HepG2 (cell line): ENCODE measurements around the gene ARF5. TPM values are rescaled to one million over a fixed set of nuclear protein-coding genes. Genes with fewer than 3 reads are reported as not detected.

Experiments
- ATAC-seq: fragments of 200-7000 bp; cut with Tn5 transposase; 3 replicates; pipeline ENCODE4 v1.9.1; 2020; ENCODE audit warnings: mild to moderate bottlenecking, moderate library complexity
- BruUV-seq: library from RNA; stranded (reverse); fragments of 400-500 nt; replicated peaks from 2 replicates; lab custom pipeline; 2021; lab: Mats Ljungman, UMichigan
- CTCF ChIA-PET: fragments of 300-600 bp; formaldehyde crosslinking; extraction: SDS; loops from one replicate; lab custom pipeline; 2021; ENCODE audit warnings: low total read pairs, inconsistent platforms, low intra/inter-chr PET ratio; lab: Yijun Ruan, JAX
- POLR2A ChIA-PET: fragments of 350-600 bp; sonication (Branson Sonifier 250); formaldehyde crosslinking; loops from one replicate; lab custom pipeline; 2020; ENCODE audit warnings: antibody characterized with exemption, inconsistent platforms; lab: Yijun Ruan, JAX
- DNase-seq: peaks from one replicate; pipeline ENCODE4 v3.0.0-alpha.2; 2015; ENCODE audit warnings: low spot score
- FAIRE-seq: peaks from 3 replicates; lab custom pipeline; 2011; peaks lifted over from hg19 to GRCh38; lab: Jason Lieb, UNC
- H2AFZ ChIP-seq: one replicate; pipeline ENCODE4 v1.6.1; 2011; ENCODE audit warnings: low read length, inconsistent platforms
- H3K27ac ChIP-seq: fragments of 300-600 bp; 3 replicates; pipeline ENCODE4 v1.8.0; 2011; ENCODE audit warnings: mixed run types, mild to moderate bottlenecking, mixed read lengths, low read length, inconsistent platforms; ENCODE audit not compliant: insufficient read depth; ENCODE audit errors: extremely low read length
- H3K27me3 ChIP-seq, 2 experiments: fragments of 200-600 bp in 1 of 2; 2 replicates in 1 of 2; 3 replicates in 1 of 2; pipeline versions ENCODE4 v1.6.0 to v1.8.0; 2011; ENCODE audit warnings: low read length in 2 of 2, mild to moderate bottlenecking in 2 of 2, moderate library complexity in 2 of 2, inconsistent platforms in 1 of 2; ENCODE audit not compliant: insufficient read depth in 2 of 2, control insufficient read depth in 1 of 2
- H3K36me3 ChIP-seq, 2 experiments: fragments of 200-600 bp in 1 of 2; replicated peaks in 1 of 2; 2 replicates in 1 of 2; 3 replicates in 1 of 2; pipeline versions ENCODE4 v1.5.1 to v1.8.0; 2011; ENCODE audit warnings: low read length in 2 of 2, inconsistent platforms in 1 of 2; ENCODE audit not compliant: insufficient read depth in 2 of 2, control insufficient read depth in 1 of 2
- H3K4me1 ChIP-seq: 2 replicates; pipeline ENCODE4 v1.5.1; 2012; ENCODE audit warnings: low read length, inconsistent platforms; ENCODE audit not compliant: insufficient read depth
- H3K4me2 ChIP-seq: 2 replicates; pipeline ENCODE4 v1.6.0; 2011; ENCODE audit warnings: low read depth, low read length, inconsistent platforms
- H3K4me3 ChIP-seq, 3 experiments: fragments of 200-600 bp in 1 of 3; sonication (generic), shearing (Covaris generic) in 1 of 3; replicated peaks in 1 of 3; 2 replicates each; pipeline ENCODE4 v1.5.1; 2011 to 2016; ENCODE audit warnings: low read length in 3 of 3, inconsistent platforms in 2 of 3, low read depth in 2 of 3, mild to moderate bottlenecking in 2 of 3, control low read depth in 1 of 3, mixed read lengths in 1 of 3; ENCODE audit not compliant: insufficient read depth in 1 of 3
- H3K79me2 ChIP-seq: one replicate; pipeline ENCODE4 v1.6.1; 2011; ENCODE audit warnings: low read length, inconsistent platforms; ENCODE audit not compliant: insufficient read depth
- H3K9ac ChIP-seq: 2 replicates; pipeline ENCODE4 v1.6.0; 2011; ENCODE audit warnings: mild to moderate bottlenecking, low read depth, low read length, inconsistent platforms; ENCODE audit not compliant: insufficient read depth
- H3K9me3 ChIP-seq: 2 replicates; pipeline ENCODE4 v1.5.1; 2012; ENCODE audit warnings: mild to moderate bottlenecking, low read length
- H4K20me1 ChIP-seq: 2 replicates; pipeline ENCODE4 v1.6.0; 2011; ENCODE audit warnings: inconsistent platforms, mild to moderate bottlenecking, low read length, moderate library complexity; ENCODE audit not compliant: insufficient read depth
- ATF7 ChIP-seq, 2 experiments: fragments of 450-650 bp in 1 of 2; sonication (generic) in 1 of 2; formaldehyde crosslinking in 1 of 2; IDR thresholded peaks; 2 replicates each; pipeline versions ENCODE4 v1.4.0 to v1.6.1; 2016 to 2020; ENCODE audit warnings: antibody characterized with exemption in 1 of 2, mild to moderate bottlenecking in 1 of 2, missing genetic modification reagents in 1 of 2
- BATF2 ChIP-seq: sonication (generic); formaldehyde crosslinking; IDR thresholded peaks from 2 replicates; pipeline ENCODE4 v1.8.0; 2022; ENCODE audit warnings: mild to moderate bottlenecking, missing genetic modification reagents, moderate library complexity
- ETV5 ChIP-seq: IDR thresholded peaks from 2 replicates; pipeline ENCODE4 v1.6.1; 2018; ENCODE audit warnings: missing biosample characterization, missing genetic modification reagents, inconsistent platforms, borderline replicate concordance
- FOXA3 ChIP-seq: IDR thresholded peaks from 2 replicates; pipeline ENCODE4 v1.6.1; 2016; ENCODE audit warnings: missing genetic modification reagents, missing compliant biosample characterization
- ISL2 ChIP-seq: sonication (generic); formaldehyde crosslinking; IDR thresholded peaks from 2 replicates; pipeline ENCODE4 v1.5.0; 2020; ENCODE audit warnings: missing genetic modification reagents
- MXI1 ChIP-seq: IDR thresholded peaks from 3 replicates; pipeline ENCODE4 v1.6.1; 2012; ENCODE audit warnings: low read depth, low read length, inconsistent platforms, borderline replicate concordance
- PAX8 ChIP-seq: sonication (generic); formaldehyde crosslinking; IDR thresholded peaks from 2 replicates; pipeline ENCODE4 v1.8.0; 2022; ENCODE audit warnings: mild to moderate bottlenecking, missing genetic modification reagents, borderline replicate concordance
- POLR2AphosphoS2 ChIP-seq: IDR thresholded peaks from 2 replicates; pipeline ENCODE4 v1.6.1; 2011; ENCODE audit warnings: low read depth, low read length, improper control_type of control experiment
- REL ChIP-seq: sonication (generic); formaldehyde crosslinking; conservative IDR thresholded peaks from 2 replicates; pipeline ENCODE4 v1.8.0; 2022; ENCODE audit warnings: mild to moderate bottlenecking, missing genetic modification reagents, moderate library complexity
- SOX6 ChIP-seq, 2 experiments: fragments of 450-650 bp in 1 of 2; sonication (generic) in 1 of 2; formaldehyde crosslinking in 1 of 2; IDR thresholded peaks; 2 replicates each; pipeline versions ENCODE4 v1.4.0 to v1.6.1; 2017 to 2020; ENCODE audit warnings: antibody characterized with exemption in 1 of 2, mild to moderate bottlenecking in 1 of 2, missing genetic modification reagents in 1 of 2
- YEATS2 ChIP-seq: sonication (generic); formaldehyde crosslinking; IDR thresholded peaks from 2 replicates; pipeline ENCODE4 v1.4.0; 2020; ENCODE audit warnings: missing genetic modification reagents, borderline replicate concordance
- ZMYM3 ChIP-seq: sonication (generic); formaldehyde crosslinking; IDR thresholded peaks from 2 replicates; pipeline ENCODE4 v1.5.1; 2020; ENCODE audit warnings: mild to moderate bottlenecking, missing genetic modification reagents
- ZNF232 ChIP-seq: sonication (generic); formaldehyde crosslinking; IDR thresholded peaks from 2 replicates; pipeline ENCODE4 v1.4.0; 2020; ENCODE audit warnings: missing genetic modification reagents, borderline replicate concordance
- ZNF446 ChIP-seq: sonication (generic); formaldehyde crosslinking; IDR thresholded peaks from 2 replicates; pipeline ENCODE4 v1.5.0; 2020; ENCODE audit warnings: mild to moderate bottlenecking, missing genetic modification reagents
- ZNF614 ChIP-seq: IDR thresholded peaks from 2 replicates; pipeline ENCODE4 v1.6.1; 2018; ENCODE audit warnings: missing biosample characterization, missing genetic modification reagents, inconsistent platforms, borderline replicate concordance
- ZNF724P ChIP-seq: sonication (generic); formaldehyde crosslinking; IDR thresholded peaks from 2 replicates; pipeline ENCODE4 v1.8.0; 2022; ENCODE audit warnings: missing genetic modification reagents, borderline replicate concordance
- WGBS: methylation state at CpG from one replicate; pipeline ENCODE4 v1.1.6; 2017; ENCODE audit warnings: low lambda C conversion rate; 5-methylcytosine and 5-hydroxymethylcytosine counted together
- in situ Hi-C: cut with HindIII; loops from 2 replicates; pipeline ENCODE4 v1.10.0; 2017; ENCODE audit warnings: low pct_unique_long_range_greater_than_20kb; ENCODE audit not compliant: extremely low pct_ligation_motif_present
- intact Hi-C: fragments of 100-400 bp; cut with micrococcal nuclease; formaldehyde crosslinking; loops from one replicate; pipeline ENCODE4 v1.10.0; 2022; ENCODE audit not compliant: unreplicated experiment
- polyA plus RNA-seq, 8 experiments: library from polyadenylated mRNA; depleted of rRNA in 3 of 8; stranded (reverse) in 7 of 8; unstranded in 1 of 8; fragments of >200 nt; fragmentation: Illumina TruSeq in 4 of 8; extraction: Trizol in 4 of 8; gene quantifications; 2 replicates each; pipeline versions ENCODE4 v1.2.1 to v1.2.3, GENCODE V29; 2011 to 2016; ENCODE audit warnings: low read depth in 4 of 8, missing spikeins in 1 of 8, mixed read lengths in 1 of 8; ENCODE audit not compliant: insufficient read depth in 1 of 8
- total RNA-seq, 5 experiments: library from RNA; depleted of rRNA; stranded (reverse); fragments of >200 nt; fragmentation: Illumina TruSeq; extraction: Trizol; gene quantifications; 2 replicates each; pipeline ENCODE4 v1.2.3, GENCODE V29; 2016; ENCODE audit warnings: low read depth in 1 of 5
- TF ChIP-seq, protein P1 (sequence below): IDR thresholded peaks from 2 replicates; pipeline ENCODE4 v1.6.1; 2016; ENCODE audit warnings: missing compliant biosample characterization, missing genetic modification reagents, borderline replicate concordance

ARF5 gene
- total and polyA plus RNA-seq, 2 of the 13 experiments (the other 11 are each of a cell fraction or from before 2014, with no cell fraction given), result 109 to 135 TPM

DNA sequence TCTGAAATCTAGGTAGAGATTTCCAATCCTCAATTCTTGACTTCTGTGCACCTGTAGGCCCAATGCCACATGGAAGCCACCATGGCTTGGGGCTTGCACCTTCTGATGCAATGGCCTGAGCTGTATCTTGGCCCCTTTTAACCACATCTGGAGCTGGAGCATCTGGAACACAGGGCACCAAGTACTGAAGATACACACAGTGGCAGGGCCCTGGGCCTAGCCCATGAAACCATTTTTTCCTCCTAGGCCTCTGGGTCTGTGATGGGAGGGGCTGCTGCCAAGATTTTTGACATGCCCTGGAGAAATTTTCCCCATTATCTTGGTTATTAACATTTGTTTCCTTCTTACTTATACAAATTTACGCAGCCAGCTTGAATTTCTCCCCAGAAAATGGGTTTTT, 41.9 kb upstream of the ARF5 start:
- DNase-seq (no peak), FAIRE-seq (no peak), ATAC-seq (no peak)
- Histone ChIP-seq H3K4me3 (no peak overlapping the region), H3K4me2 (no peak overlapping the region), H3K79me2 (no peaks in the 10 kb centered on the region), H4K20me1 (no peaks in the 10 kb centered on the region), H3K9me3 (peaks cover 10% of the 10 kb centered on the region; the same call in 1 of the 2 replicates), H3K27me3 (no peaks in the 10 kb centered on the region), H3K27ac (no peak overlapping the region), H3K4me1 (no peaks in the 10 kb centered on the region), H3K9ac (no peak overlapping the region), H2AFZ (no peak overlapping the region)
- ChIA-PET POLR2A (no interaction called here), CTCF (no interaction called here)
- 0% methylated on average over 1 of the region's 1 CpG for WGBS
- in situ Hi-C loops, result no loop called here
- intact Hi-C loops, result no loop called here
- no TSS peak for BruUV-seq
- no peak for TF ChIP-seq ZNF446 (CRISPR knock-in tag)
- TF ChIP-seq ZNF724P (CRISPR knock-in tag), result no peak
- TF ChIP-seq ZMYM3, result no peak
- TF ChIP-seq, protein P1, sequence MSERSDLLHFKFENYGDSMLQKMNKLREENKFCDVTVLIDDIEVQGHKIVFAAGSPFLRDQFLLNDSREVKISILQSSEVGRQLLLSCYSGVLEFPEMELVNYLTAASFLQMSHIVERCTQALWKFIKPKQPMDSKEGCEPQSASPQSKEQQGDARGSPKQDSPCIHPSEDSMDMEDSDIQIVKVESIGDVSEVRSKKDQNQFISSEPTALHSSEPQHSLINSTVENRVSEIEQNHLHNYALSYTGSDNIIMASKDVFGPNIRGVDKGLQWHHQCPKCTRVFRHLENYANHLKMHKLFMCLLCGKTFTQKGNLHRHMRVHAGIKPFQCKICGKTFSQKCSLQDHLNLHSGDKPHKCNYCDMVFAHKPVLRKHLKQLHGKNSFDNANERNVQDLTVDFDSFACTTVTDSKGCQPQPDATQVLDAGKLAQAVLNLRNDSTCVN (CRISPR knock-in tag), result no peak
- no peak for TF ChIP-seq YEATS2 (CRISPR knock-in tag)
- TF ChIP-seq ZNF614, result no peak
- TF ChIP-seq SOX6 (IDR thresholded peaks at IDR 0.05), result no peak
- no peak for TF ChIP-seq SOX6 (CRISPR knock-in tag; IDR thresholded peaks at IDR 0.05)
- TF ChIP-seq, all 625 proteins: peak for 0
- H3K36me3 ChIP-seq, result no peaks in the 10 kb centered on the region

DNA sequence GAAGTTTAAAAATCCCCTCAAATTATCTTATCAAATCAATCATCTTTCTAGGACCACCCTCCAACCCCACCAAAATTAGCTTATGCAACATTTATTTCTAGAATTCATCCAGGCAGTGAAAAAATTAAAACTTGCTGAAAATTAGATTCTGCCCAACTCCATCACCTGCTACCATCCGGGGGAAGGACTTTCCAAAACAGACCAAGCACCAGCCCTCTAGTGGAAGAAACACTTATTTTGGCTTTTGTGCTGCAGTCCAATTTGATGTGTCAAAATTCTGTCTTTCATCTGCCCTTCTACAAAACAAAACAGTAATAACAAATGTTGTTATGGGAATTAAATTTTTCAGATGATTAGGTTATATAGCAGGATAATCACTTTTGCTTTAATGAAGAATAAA, 38.0 kb upstream of the ARF5 start:
- intact Hi-C loops, result no loop called here
- Histone ChIP-seq H3K9ac (no peak overlapping the region), H3K27me3 (no peaks in the 10 kb centered on the region), H2AFZ (no peak overlapping the region), H4K20me1 (no peaks in the 10 kb centered on the region), H3K36me3 (no peaks in the 10 kb centered on the region), H3K4me3 (no peak overlapping the region), H3K4me2 (no peak overlapping the region), H3K27ac (no peak overlapping the region), H3K9me3 (peaks cover 10% of the 10 kb centered on the region; the same call in 1 of the 2 replicates), H3K79me2 (no peaks in the 10 kb centered on the region), H3K4me1 (no peaks in the 10 kb centered on the region)
- BruUV-seq, result no TSS peak
- no peak for DNase-seq
- FAIRE-seq, result no peak
- in situ Hi-C loops, result no loop called here
- ATAC-seq, result no peak
- POLR2A ChIA-PET, result no interaction called here
- WGBS, result 0% methylated on average over 1 of the region's 1 CpG
- CTCF ChIA-PET, result no interaction called here
- no peak for TF ChIP-seq REL (CRISPR knock-in tag)
- TF ChIP-seq ATF7 (IDR thresholded peaks at IDR 0.05), result no peak
- no peak for TF ChIP-seq ATF7 (CRISPR knock-in tag; IDR thresholded peaks at IDR 0.05)
- no peak for TF ChIP-seq ETV5 (CRISPR knock-in tag)
- TF ChIP-seq POLR2AphosphoS2, result no peak
- TF ChIP-seq ISL2 (CRISPR knock-in tag), result no peak
- no peak for TF ChIP-seq PAX8 (CRISPR knock-in tag)
- TF ChIP-seq FOXA3 (CRISPR knock-in tag), result no peak
- no peak for TF ChIP-seq BATF2 (CRISPR knock-in tag)
- no peak for TF ChIP-seq ZNF232
- TF ChIP-seq MXI1, result no peak
